Mesendoderm (in vitro differentiated cells): ENCODE measurements around the gene INCA1.
"Not testable (repeated sequence)": the region's sequence is repeated elsewhere in the genome, so short reads cannot be mapped to it uniquely, and the experiment has no call there.

ENCODE experiments used
- DNase-seq: peaks from one replicate; pipeline ENCODE4 v3.0.0; 2013
- H2AK5ac ChIP-seq: 2 replicates; pipeline ENCODE4 v1.6.1; 2013; ENCODE audit warnings: low read length, inconsistent platforms
- H2BK120ac ChIP-seq: 2 replicates; pipeline ENCODE4 v1.6.1; 2013; ENCODE audit warnings: low read depth, mild to moderate bottlenecking, low read length, moderate library complexity, mixed read lengths
- H2BK15ac ChIP-seq: replicated peaks from 2 replicates; pipeline ENCODE4 v1.6.1; 2013; ENCODE audit warnings: low read depth, mild to moderate bottlenecking, moderate library complexity
- H2BK5ac ChIP-seq: 2 replicates; pipeline ENCODE4 v1.6.1; 2013; ENCODE audit warnings: low read length, inconsistent platforms
- H3K18ac ChIP-seq: 2 replicates; pipeline ENCODE4 v1.6.1; 2013; ENCODE audit warnings: mild to moderate bottlenecking, low read length, mixed read lengths
- H3K23ac ChIP-seq: one replicate; pipeline ENCODE4 v1.6.1; 2013; ENCODE audit warnings: low read length
- H3K27ac ChIP-seq: 2 replicates; pipeline ENCODE4 v1.5.1; 2013; ENCODE audit warnings: low read depth, mild to moderate bottlenecking, inconsistent platforms, low read length, moderate library complexity
- H3K27me3 ChIP-seq: 2 replicates; pipeline ENCODE4 v1.6.1; 2013; ENCODE audit warnings: low read length, control low read depth, mild to moderate bottlenecking, inconsistent platforms; ENCODE audit not compliant: insufficient read depth, poor library complexity
- H3K36me3 ChIP-seq: 2 replicates; pipeline ENCODE4 v1.6.1; 2013; ENCODE audit warnings: low read length, inconsistent platforms; ENCODE audit not compliant: control insufficient read depth, insufficient read depth
- H3K4ac ChIP-seq: one replicate; pipeline ENCODE4 v1.6.1; 2013; ENCODE audit warnings: low read depth, mild to moderate bottlenecking, low read length, moderate library complexity
- H3K4me1 ChIP-seq: 2 replicates; pipeline ENCODE4 v1.6.1; 2013; ENCODE audit warnings: low read depth, low read length, inconsistent platforms; ENCODE audit not compliant: control insufficient read depth
- H3K4me2 ChIP-seq: 2 replicates; pipeline ENCODE4 v1.6.1; 2013; ENCODE audit warnings: low read length
- H3K4me3 ChIP-seq: 2 replicates; pipeline ENCODE4 v1.5.1; 2013; ENCODE audit warnings: mild to moderate bottlenecking, low read length
- H3K56ac ChIP-seq: one replicate; pipeline ENCODE4 v1.6.1; 2013; ENCODE audit warnings: low read length
- H3K79me1 ChIP-seq: 2 replicates; pipeline ENCODE4 v1.6.1; 2013; ENCODE audit warnings: low read length, inconsistent platforms
- H3K79me2 ChIP-seq: 2 replicates; pipeline ENCODE4 v1.6.1; 2013; ENCODE audit warnings: mild to moderate bottlenecking, low read length; ENCODE audit not compliant: control insufficient read depth, insufficient read depth
- H3K9ac ChIP-seq: 2 replicates; pipeline ENCODE4 v1.6.1; 2013; ENCODE audit warnings: low read length, inconsistent platforms
- H4K5ac ChIP-seq: one replicate; pipeline ENCODE4 v1.6.1; 2013; ENCODE audit warnings: low read length
- H4K8ac ChIP-seq: one replicate; pipeline ENCODE4 v1.6.1; 2013; ENCODE audit warnings: low read depth, mild to moderate bottlenecking, control low read depth, low read length, moderate library complexity
- WGBS: extraction: QIAGEN DNeasy Blood & Tissue Kit; methylation state at CpG from one replicate; pipeline ENCODE4 v1.1.7; 2013; ENCODE audit warnings: low lambda C conversion rate, missing lambda C conversion rate; ENCODE audit not compliant: insufficient coverage; ENCODE audit errors: extremely low coverage; 5-methylcytosine and 5-hydroxymethylcytosine counted together

The INCA1 gene

GRCh38 chr17:5031365-5032082, 34.2 kb upstream of the INCA1 start:
- Histone ChIP-seq H3K27me3 (no peaks in the 10 kb centered on the region), H3K4ac (peak overlapping the region; percentile 48), H3K79me2 (no peaks in the 10 kb centered on the region), H4K5ac (no peak overlapping the region), H3K27ac (no peak overlapping the region), H2BK120ac (no peak overlapping the region), H3K4me1 (no peaks in the 10 kb centered on the region), H3K18ac (no peak overlapping the region), H2BK5ac (no peak overlapping the region), H3K56ac (peak overlapping the region; percentile 70), H4K8ac (no peak overlapping the region), H3K36me3 (no peaks in the 10 kb centered on the region), H3K4me3 (no peak overlapping the region), H2BK15ac (no peak overlapping the region), H3K23ac (no peak overlapping the region), H3K9ac (peak overlapping the region; percentile 58), H2AK5ac (no peak overlapping the region), H3K4me2 (peak overlapping the region; percentile 46), H3K79me1 (no peaks in the 10 kb centered on the region)
- WGBS, result no CpG with 5 or more reads among the region's 48 CpGs
- peak; percentile 91 for DNase-seq

DNA sequence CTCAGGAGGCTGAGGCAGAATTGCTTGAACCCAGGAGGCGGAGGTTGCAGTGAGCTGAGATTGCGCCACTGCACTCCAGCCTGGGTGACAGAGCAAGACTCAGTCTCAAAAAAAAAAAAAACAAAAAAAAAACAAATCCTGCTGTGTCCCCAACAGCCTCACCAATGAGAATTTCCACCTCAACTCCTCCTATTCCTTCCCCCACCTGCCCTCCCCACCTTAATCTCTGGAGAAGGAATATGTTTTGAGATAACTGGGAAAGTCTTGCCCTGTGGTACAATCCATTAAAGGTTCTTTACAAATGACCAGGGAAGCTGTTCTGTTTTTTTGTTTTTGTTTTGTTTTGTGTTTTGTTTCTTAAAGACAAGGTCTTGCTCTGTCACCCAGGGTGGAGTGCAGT, 32.8 kb upstream of the INCA1 start:
- not testable (repeated sequence) for H4K5ac ChIP-seq, H3K23ac ChIP-seq, H2AK5ac ChIP-seq, H3K4me3 ChIP-seq, H3K4me2 ChIP-seq, H3K4ac ChIP-seq, H3K56ac ChIP-seq, H3K18ac ChIP-seq, H3K27me3 ChIP-seq, H2BK120ac ChIP-seq, H2BK5ac ChIP-seq, DNase-seq, H3K79me2 ChIP-seq, H3K36me3 ChIP-seq, H2BK15ac ChIP-seq, H3K27ac ChIP-seq, H4K8ac ChIP-seq, H3K4me1 ChIP-seq, H3K79me1 ChIP-seq, H3K9ac ChIP-seq
- no CpG with 5 or more reads among the region's 2 CpGs for WGBS

DNA sequence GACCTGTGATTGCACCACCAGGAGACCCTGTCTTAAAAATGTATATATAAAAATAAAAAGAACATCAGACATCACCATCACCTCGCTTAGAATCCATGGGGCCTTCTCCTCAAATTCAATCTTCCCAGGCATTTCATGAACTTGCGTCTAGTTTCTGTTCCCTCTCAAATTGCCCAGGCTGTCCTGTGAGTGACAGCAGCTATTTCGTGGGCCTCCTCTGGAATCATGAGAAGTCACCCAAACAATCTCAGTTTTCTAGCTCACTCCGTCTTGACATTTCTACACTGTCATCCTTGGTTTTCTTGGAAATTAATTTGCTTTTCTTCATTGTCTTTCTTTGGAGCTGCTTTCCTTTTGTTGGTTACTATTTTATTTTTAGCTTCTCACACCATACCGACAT, 30.6 kb upstream of the INCA1 start:
- no peak overlapping the region for H3K23ac ChIP-seq
- H3K9ac ChIP-seq, result no peak overlapping the region
- no peak overlapping the region for H3K56ac ChIP-seq
- H3K36me3 ChIP-seq, result no peaks in the 10 kb centered on the region
- no peak overlapping the region for H3K18ac ChIP-seq
- no CpG with 5 or more reads among the region's 5 CpGs for WGBS
- no peak for DNase-seq
- no peaks in the 10 kb centered on the region for H3K27me3 ChIP-seq
- H3K27ac ChIP-seq, result no peak overlapping the region
- no peak overlapping the region for H2BK5ac ChIP-seq
- H2AK5ac ChIP-seq, result no peak overlapping the region
- H2BK15ac ChIP-seq, result no peak overlapping the region
- no peaks in the 10 kb centered on the region for H3K79me1 ChIP-seq
- no peak overlapping the region for H3K4ac ChIP-seq
- no peak overlapping the region for H3K4me2 ChIP-seq
- H3K4me3 ChIP-seq, result no peak overlapping the region
- no peak overlapping the region for H4K5ac ChIP-seq
- no peaks in the 10 kb centered on the region for H3K4me1 ChIP-seq
- H3K79me2 ChIP-seq, result no peaks in the 10 kb centered on the region
- H2BK120ac ChIP-seq, result no peak overlapping the region
- H4K8ac ChIP-seq, result no peak overlapping the region

GRCh38 chr17:5027299-5027698, 30.0 kb upstream of the INCA1 start:
- DNase-seq, result no peak
- no CpG with 5 or more reads among the region's 6 CpGs for WGBS

GRCh38 chr17:5024604-5025003, 27.3 kb upstream of the INCA1 start:
- Histone ChIP-seq H3K79me2 (no peaks in the 10 kb centered on the region), H3K56ac (no peak overlapping the region), H3K36me3 (peaks cover 6% of the 10 kb centered on the region), H2BK15ac (no peak overlapping the region), H3K18ac (no peak overlapping the region), H4K5ac (no peak overlapping the region), H3K4me1 (no peaks in the 10 kb centered on the region), H4K8ac (no peak overlapping the region), H3K4me3 (no peak overlapping the region), H2BK5ac (no peak overlapping the region), H2BK120ac (no peak overlapping the region), H3K27ac (no peak overlapping the region), H3K23ac (no peak overlapping the region), H3K27me3 (no peaks in the 10 kb centered on the region), H3K79me1 (no peaks in the 10 kb centered on the region), H3K9ac (no peak overlapping the region), H3K4me2 (no peak overlapping the region), H3K4ac (no peak overlapping the region), H2AK5ac (no peak overlapping the region)
- no peak for DNase-seq
- WGBS, result no CpG with 5 or more reads among the region's 4 CpGs

More at GRCh38 chr17:5027299-5027698, 30.0 kb upstream of the INCA1 start:
- H3K27me3 ChIP-seq, result no peaks in the 10 kb centered on the region
- no peak overlapping the region for H3K4me3 ChIP-seq
- no peak overlapping the region for H4K5ac ChIP-seq
- no peak overlapping the region for H2BK5ac ChIP-seq
- H3K18ac ChIP-seq, result no peak overlapping the region
- no peak overlapping the region for H3K27ac ChIP-seq
- H2BK120ac ChIP-seq, result no peak overlapping the region
- peaks cover 4% of the 10 kb centered on the region for H3K36me3 ChIP-seq
- no peaks in the 10 kb centered on the region for H3K79me1 ChIP-seq
- H2BK15ac ChIP-seq, result no peak overlapping the region
- H3K23ac ChIP-seq, result no peak overlapping the region
- H3K79me2 ChIP-seq, result no peaks in the 10 kb centered on the region
- no peaks in the 10 kb centered on the region for H3K4me1 ChIP-seq
- H3K56ac ChIP-seq, result no peak overlapping the region
- H3K9ac ChIP-seq, result no peak overlapping the region
- no peak overlapping the region for H3K4ac ChIP-seq
- no peak overlapping the region for H3K4me2 ChIP-seq
- H2AK5ac ChIP-seq, result no peak overlapping the region
- H4K8ac ChIP-seq, result no peak overlapping the region

DNA sequence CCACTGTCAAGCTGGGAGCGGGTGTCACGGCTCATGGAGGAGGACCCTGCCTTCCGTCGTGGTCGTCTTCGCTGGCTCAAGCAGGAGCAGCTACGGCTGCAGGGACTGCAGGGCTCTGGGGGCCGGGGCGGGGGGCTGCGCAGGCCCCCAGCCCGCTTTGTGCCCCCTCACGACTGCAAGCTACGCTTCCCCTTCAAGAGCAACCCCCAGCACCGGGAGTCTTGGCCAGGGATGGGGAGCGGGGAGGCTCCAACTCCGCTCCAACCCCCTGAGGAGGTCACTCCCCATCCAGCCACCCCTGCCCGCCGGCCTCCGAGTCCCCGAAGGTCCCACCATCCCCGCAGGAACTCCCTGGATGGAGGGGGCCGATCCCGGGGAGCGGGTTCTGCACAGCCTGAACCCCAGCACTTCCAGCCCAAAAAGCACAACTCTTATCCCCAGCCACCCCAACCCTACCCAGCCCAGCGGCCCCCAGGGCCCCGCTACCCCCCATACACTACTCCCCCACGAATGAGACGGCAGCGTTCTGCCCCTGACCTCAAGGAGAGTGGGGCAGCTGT, 26.3 kb upstream of the INCA1 start:
- H3K27me3 ChIP-seq, result no peaks in the 10 kb centered on the region
- H3K79me1 ChIP-seq, result no peaks in the 10 kb centered on the region
- no peak overlapping the region for H2BK120ac ChIP-seq
- H4K5ac ChIP-seq, result no peak overlapping the region
- no peak overlapping the region for H3K4me2 ChIP-seq
- no CpG with 5 or more reads among the region's 29 CpGs for WGBS
- H3K4ac ChIP-seq, result no peak overlapping the region
- H2BK15ac ChIP-seq, result no peak overlapping the region
- no peak for DNase-seq
- no peak overlapping the region for H3K27ac ChIP-seq
- no peak overlapping the region for H3K23ac ChIP-seq
- H3K18ac ChIP-seq, result no peak overlapping the region
- H3K79me2 ChIP-seq, result no peaks in the 10 kb centered on the region
- H3K4me3 ChIP-seq, result no peak overlapping the region
- H3K36me3 ChIP-seq, result peaks cover 6% of the 10 kb centered on the region
- no peaks in the 10 kb centered on the region for H3K4me1 ChIP-seq
- H2BK5ac ChIP-seq, result no peak overlapping the region
- H3K56ac ChIP-seq, result no peak overlapping the region
- H3K9ac ChIP-seq, result no peak overlapping the region
- no peak overlapping the region for H4K8ac ChIP-seq
- no peak overlapping the region for H2AK5ac ChIP-seq
